Panc1 (cell line): Measurements from ENCODE around the gene VAMP3. TPM values are rescaled to one million over a fixed set of nuclear protein-coding genes. Genes with fewer than 3 reads are reported as not detected.

Experiments
- ATAC-seq: fragments of 200-7000 bp; cut with Tn5 transposase; 2 replicates; pipeline ENCODE4 v1.9.1; 2020; ENCODE audit warnings: mild to moderate bottlenecking, moderate library complexity
- BruUV-seq: library from RNA; stranded (reverse); fragments of 400-500 nt; replicated peaks from 2 replicates; lab custom pipeline; 2021; lab: Mats Ljungman, UMichigan
- CTCF ChIA-PET: fragments of 300-600 bp; sonication (Branson Sonifier 250); formaldehyde crosslinking; loops from one replicate; lab custom pipeline; 2022; ENCODE audit warnings: antibody characterized with exemption; lab: Charles Lee
- POLR2A ChIA-PET: fragments of 300-600 bp; sonication (Branson Sonifier 250); formaldehyde crosslinking; loops from one replicate; lab custom pipeline; 2022; ENCODE audit warnings: antibody characterized with exemption; lab: Charles Lee
- DNase-seq: peaks from one replicate; pipeline ENCODE4 v3.0.0-alpha.2; 2010; ENCODE audit warnings: low read depth, low spot score
- H3K27ac ChIP-seq: 2 replicates; pipeline ENCODE4 v1.5.1; 2011; ENCODE audit warnings: mild to moderate bottlenecking, low read length, inconsistent platforms
- H3K27me3 ChIP-seq: fragments of 200-500 bp; sonication (Bioruptor generic); 2 replicates; pipeline ENCODE4 v1.6.0; 2014; ENCODE audit warnings: low read length, inconsistent platforms; ENCODE audit not compliant: control insufficient read depth, insufficient read depth
- H3K36me3 ChIP-seq: fragments of 200-500 bp; sonication (Bioruptor generic); 2 replicates; pipeline ENCODE4 v1.5.1; 2014; ENCODE audit warnings: inconsistent platforms, mild to moderate bottlenecking, low read length, moderate library complexity; ENCODE audit not compliant: control insufficient read depth, insufficient read depth
- H3K4me1 ChIP-seq: 2 replicates; pipeline ENCODE4 v1.5.1; 2011; ENCODE audit warnings: inconsistent platforms, mild to moderate bottlenecking, low read length, moderate library complexity; ENCODE audit not compliant: control insufficient read depth, insufficient read depth
- H3K4me3 ChIP-seq, 2 experiments: 2 replicates each; pipeline ENCODE4 v1.5.1; 2011 to 2012; ENCODE audit warnings: low read depth in 2 of 2, low read length in 2 of 2, mild to moderate bottlenecking in 2 of 2, inconsistent platforms in 1 of 2, moderate library complexity in 1 of 2
- H3K9me3 ChIP-seq: fragments of 200-500 bp; sonication (Bioruptor generic); 2 replicates; pipeline ENCODE4 v1.5.1; 2014; ENCODE audit warnings: low read depth, mild to moderate bottlenecking, inconsistent platforms, low read length, moderate library complexity; ENCODE audit not compliant: control insufficient read depth, insufficient read depth
- POLR2AphosphoS5 ChIP-seq: IDR thresholded peaks from 2 replicates; pipeline ENCODE4 v1.6.1; 2012; ENCODE audit warnings: mild to moderate bottlenecking, low read depth, low read length, moderate library complexity
- SIN3A ChIP-seq: IDR thresholded peaks from 2 replicates; pipeline ENCODE4 v1.6.1; 2012; ENCODE audit warnings: low read depth, mild to moderate bottlenecking, low read length, moderate library complexity, borderline replicate concordance; ENCODE audit not compliant: insufficient read depth
- TCF7L2 ChIP-seq: IDR thresholded peaks from 2 replicates; pipeline ENCODE4 v1.6.1; 2011; ENCODE audit warnings: mild to moderate bottlenecking, low read depth, low read length, inconsistent platforms
- in situ Hi-C: cut with HindIII; loops from 2 replicates; pipeline ENCODE4 v1.10.0; 2016; ENCODE audit warnings: low sequenced_read_pairs, low pct_unique_long_range_greater_than_20kb
- intact Hi-C: fragments of 100-400 bp; cut with micrococcal nuclease; formaldehyde crosslinking; loops from one replicate; pipeline ENCODE4 v1.10.0; 2022; ENCODE audit not compliant: unreplicated experiment
- total RNA-seq: library from RNA; stranded (reverse); gene quantifications from one replicate; pipeline ENCODE4 v1.2.1, GENCODE V29; 2021; ENCODE audit not compliant: unreplicated experiment
- TF ChIP-seq, protein P1 (sequence below): fragments of 450-650 bp; IDR thresholded peaks from 2 replicates; pipeline ENCODE4 v1.5.1; 2017; ENCODE audit warnings: mild to moderate bottlenecking
- TF ChIP-seq, protein P2 (sequence below), 2 experiments: IDR thresholded peaks; 2 replicates each; pipeline ENCODE4 v1.6.1; 2011 to 2012; ENCODE audit warnings: low read depth in 2 of 2, control low read depth in 1 of 2, low read length in 1 of 2, mild to moderate bottlenecking in 1 of 2, moderate library complexity in 1 of 2; ENCODE audit not compliant: insufficient read depth in 1 of 2

Gene VAMP3
- total RNA-seq, 1 experiment from 2014 or later = 106 TPM

DNA sequence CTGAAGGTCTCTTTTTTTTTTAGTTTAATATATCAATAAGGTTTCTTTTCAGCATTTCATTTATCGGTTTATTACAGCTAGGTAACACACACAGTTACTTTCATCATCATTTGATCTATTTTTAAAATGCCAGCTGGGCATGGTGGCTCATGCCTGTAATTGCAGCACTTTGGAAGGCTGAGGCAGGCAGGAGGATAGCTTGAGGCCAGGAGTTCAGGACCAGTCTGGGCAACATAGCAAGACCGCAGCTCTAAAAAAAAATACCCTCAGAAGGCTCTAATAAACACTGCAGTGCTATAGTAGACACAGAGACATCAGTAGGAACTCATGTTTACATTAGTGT is 48.5 kb upstream of the VAMP3 start:
- Histone ChIP-seq H3K27ac (no peak overlapping the region), H3K4me1 (no peaks in the 10 kb centered on the region), H3K27me3 (no peaks in the 10 kb centered on the region; the same call in 1 of the 2 replicates), H3K4me3 (no peak overlapping the region), H3K9me3 (no peaks in the 10 kb centered on the region), H3K36me3 (no peaks in the 10 kb centered on the region)
- intact Hi-C loops (no loop called here), in situ Hi-C loops (no loop called here)
- DNase-seq (no peak), ATAC-seq (no peak)
- POLR2A ChIA-PET = interaction anchor here (0.7 kb wide), 1 partner anchor 29 kb away, joined by 3 read pairs; no protein-coding TSS in a partner anchor
- BruUV-seq = no TSS peak
- CTCF ChIA-PET = interaction anchor here (0.6 kb wide), 1 partner anchor 55 kb away, joined by 3 read pairs; no protein-coding TSS in a partner anchor
- TF ChIP-seq SIN3A = no peak
- TF ChIP-seq TCF7L2 = no peak
- no peak for TF ChIP-seq POLR2AphosphoS5
- TF ChIP-seq, protein P1, sequence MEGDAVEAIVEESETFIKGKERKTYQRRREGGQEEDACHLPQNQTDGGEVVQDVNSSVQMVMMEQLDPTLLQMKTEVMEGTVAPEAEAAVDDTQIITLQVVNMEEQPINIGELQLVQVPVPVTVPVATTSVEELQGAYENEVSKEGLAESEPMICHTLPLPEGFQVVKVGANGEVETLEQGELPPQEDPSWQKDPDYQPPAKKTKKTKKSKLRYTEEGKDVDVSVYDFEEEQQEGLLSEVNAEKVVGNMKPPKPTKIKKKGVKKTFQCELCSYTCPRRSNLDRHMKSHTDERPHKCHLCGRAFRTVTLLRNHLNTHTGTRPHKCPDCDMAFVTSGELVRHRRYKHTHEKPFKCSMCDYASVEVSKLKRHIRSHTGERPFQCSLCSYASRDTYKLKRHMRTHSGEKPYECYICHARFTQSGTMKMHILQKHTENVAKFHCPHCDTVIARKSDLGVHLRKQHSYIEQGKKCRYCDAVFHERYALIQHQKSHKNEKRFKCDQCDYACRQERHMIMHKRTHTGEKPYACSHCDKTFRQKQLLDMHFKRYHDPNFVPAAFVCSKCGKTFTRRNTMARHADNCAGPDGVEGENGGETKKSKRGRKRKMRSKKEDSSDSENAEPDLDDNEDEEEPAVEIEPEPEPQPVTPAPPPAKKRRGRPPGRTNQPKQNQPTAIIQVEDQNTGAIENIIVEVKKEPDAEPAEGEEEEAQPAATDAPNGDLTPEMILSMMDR = no peak
- TF ChIP-seq, protein P2, sequence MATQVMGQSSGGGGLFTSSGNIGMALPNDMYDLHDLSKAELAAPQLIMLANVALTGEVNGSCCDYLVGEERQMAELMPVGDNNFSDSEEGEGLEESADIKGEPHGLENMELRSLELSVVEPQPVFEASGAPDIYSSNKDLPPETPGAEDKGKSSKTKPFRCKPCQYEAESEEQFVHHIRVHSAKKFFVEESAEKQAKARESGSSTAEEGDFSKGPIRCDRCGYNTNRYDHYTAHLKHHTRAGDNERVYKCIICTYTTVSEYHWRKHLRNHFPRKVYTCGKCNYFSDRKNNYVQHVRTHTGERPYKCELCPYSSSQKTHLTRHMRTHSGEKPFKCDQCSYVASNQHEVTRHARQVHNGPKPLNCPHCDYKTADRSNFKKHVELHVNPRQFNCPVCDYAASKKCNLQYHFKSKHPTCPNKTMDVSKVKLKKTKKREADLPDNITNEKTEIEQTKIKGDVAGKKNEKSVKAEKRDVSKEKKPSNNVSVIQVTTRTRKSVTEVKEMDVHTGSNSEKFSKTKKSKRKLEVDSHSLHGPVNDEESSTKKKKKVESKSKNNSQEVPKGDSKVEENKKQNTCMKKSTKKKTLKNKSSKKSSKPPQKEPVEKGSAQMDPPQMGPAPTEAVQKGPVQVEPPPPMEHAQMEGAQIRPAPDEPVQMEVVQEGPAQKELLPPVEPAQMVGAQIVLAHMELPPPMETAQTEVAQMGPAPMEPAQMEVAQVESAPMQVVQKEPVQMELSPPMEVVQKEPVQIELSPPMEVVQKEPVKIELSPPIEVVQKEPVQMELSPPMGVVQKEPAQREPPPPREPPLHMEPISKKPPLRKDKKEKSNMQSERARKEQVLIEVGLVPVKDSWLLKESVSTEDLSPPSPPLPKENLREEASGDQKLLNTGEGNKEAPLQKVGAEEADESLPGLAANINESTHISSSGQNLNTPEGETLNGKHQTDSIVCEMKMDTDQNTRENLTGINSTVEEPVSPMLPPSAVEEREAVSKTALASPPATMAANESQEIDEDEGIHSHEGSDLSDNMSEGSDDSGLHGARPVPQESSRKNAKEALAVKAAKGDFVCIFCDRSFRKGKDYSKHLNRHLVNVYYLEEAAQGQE (IDR thresholded peaks at IDR 0.05; ENCODE audit: insufficient read depth in 1 of 2, low read depth in 2 of 2, low read length in 1 of 2) = no peak

DNA sequence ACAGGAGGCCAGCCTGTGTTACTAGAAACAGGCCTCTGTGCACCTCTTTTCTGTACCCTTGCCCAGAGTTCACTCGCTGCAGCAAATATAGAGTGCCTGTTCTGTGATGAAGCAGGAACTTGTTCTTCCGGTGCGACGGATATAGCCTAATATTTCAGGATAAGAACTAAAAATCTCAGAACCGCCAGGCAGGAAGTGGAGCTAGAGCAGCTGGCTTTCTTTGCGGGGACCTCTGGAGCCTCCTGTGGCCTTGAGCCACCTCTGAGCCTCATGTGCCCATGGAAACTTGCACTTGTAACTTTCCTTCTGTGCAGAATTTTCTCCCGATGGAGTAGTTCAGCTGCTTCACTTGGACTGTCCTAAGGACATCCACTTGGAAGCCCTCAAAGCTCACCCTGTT is 44.5 kb upstream of the VAMP3 start:
- intact Hi-C loops = no loop called here
- ChIA-PET POLR2A (interaction anchor here (0.5 to 0.6 kb wide), 3 partner anchors 38 to 1252 kb away, joined by 3 to 13 read pairs (median 4); no protein-coding TSS in a partner anchor), CTCF (interaction anchor here (0.6 kb wide), 1 partner anchor 57 kb away, joined by 3 read pairs; no protein-coding TSS in a partner anchor)
- no peak for DNase-seq
- no peak for TF ChIP-seq SIN3A
- in situ Hi-C loops = no loop called here
- H3K36me3 ChIP-seq = no peaks in the 10 kb centered on the region
- no peak overlapping the region for H3K27ac ChIP-seq
- BruUV-seq = no TSS peak
- H3K9me3 ChIP-seq = no peaks in the 10 kb centered on the region
- H3K4me1 ChIP-seq = no peaks in the 10 kb centered on the region
- no peak for ATAC-seq
- H3K4me3 ChIP-seq = no peak overlapping the region
- H3K27me3 ChIP-seq = no peaks in the 10 kb centered on the region

DNA sequence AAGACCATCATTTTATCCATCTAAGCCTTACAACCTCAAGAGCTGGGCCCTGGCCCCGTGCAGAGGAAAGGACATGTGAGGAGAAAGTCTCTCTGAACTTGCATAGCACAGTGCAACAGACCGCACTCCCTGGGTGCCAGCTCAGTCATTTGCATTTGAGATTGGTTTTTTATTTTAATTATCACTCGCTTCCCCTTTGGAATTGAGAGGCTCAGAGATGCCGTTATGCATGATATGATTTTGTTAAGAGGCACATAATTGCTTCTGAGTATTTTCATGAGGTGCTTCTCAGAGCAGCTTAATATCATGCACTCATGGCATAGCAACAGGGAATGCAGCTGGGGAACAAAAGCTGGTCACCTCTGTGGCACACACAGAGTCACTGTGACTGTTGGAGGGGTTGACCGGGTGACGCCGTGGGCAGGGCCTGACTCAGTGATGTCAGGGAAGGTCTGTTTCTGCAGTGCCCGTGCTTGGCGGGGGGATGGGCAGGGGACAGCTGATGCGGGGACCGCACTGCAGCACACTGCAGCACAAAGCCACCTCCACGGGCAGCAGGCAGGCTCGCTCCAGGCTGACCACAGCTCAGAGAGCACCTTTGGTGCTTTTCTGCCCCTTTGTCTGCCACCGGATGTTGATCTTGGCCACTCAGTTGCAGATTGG is 43.2 kb upstream of the VAMP3 start:
- ATAC-seq (no peak), DNase-seq (no peak)
- Histone ChIP-seq H3K9me3 (no peaks in the 10 kb centered on the region), H3K36me3 (no peaks in the 10 kb centered on the region), H3K27me3 (no peaks in the 10 kb centered on the region), H3K4me3 (no peak overlapping the region), H3K27ac (no peak overlapping the region), H3K4me1 (no peaks in the 10 kb centered on the region)
- POLR2A ChIA-PET = no interaction called here
- no TSS peak for BruUV-seq
- CTCF ChIA-PET = interaction anchor here (0.5 kb wide), 1 partner anchor 1188 kb away, joined by 6 read pairs; no protein-coding TSS in a partner anchor
- intact Hi-C loops = no loop called here
- in situ Hi-C loops = no loop called here
- TF ChIP-seq, protein P2 (IDR thresholded peaks at IDR 0.05; ENCODE audit: insufficient read depth in 1 of 2, low read depth in 2 of 2, low read length in 1 of 2) = no peak
- no peak for TF ChIP-seq TCF7L2
- TF ChIP-seq SIN3A = no peak
- TF ChIP-seq, protein P1 = no peak
- no peak for TF ChIP-seq POLR2AphosphoS5
